ENCODE results near the gene CDK14. TPM values are rescaled to one million over a fixed set of nuclear protein-coding genes. Genes with fewer than 3 reads are reported as not detected.

The CDK14 gene
- total RNA-seq, 1 donor from 2014 or later, result 131 TPM

- H3K4me1 Mint-ChIP-seq (ENCODE audit: unreplicated experiment), result peaks cover 72% of the 10 kb centered on the region
- H3K9me3 Mint-ChIP-seq (ENCODE audit: unreplicated experiment), result peaks cover 4% of the 10 kb centered on the region
- H3K27me3 Mint-ChIP-seq (ENCODE audit: unreplicated experiment), result no peaks in the 10 kb centered on the region
- no peak for DNase-seq (ENCODE audit: extremely low spot score, unreplicated experiment)
- H3K4me3 Mint-ChIP-seq (ENCODE audit: unreplicated experiment), result no peak overlapping the region
- TF ChIP-seq CTCF (IDR thresholded peaks at IDR 0.05), result peak; percentile 26
- no peaks in the 10 kb centered on the region for H3K36me3 Mint-ChIP-seq (ENCODE audit: unreplicated experiment)
- H3K27ac Mint-ChIP-seq (ENCODE audit: unreplicated experiment), result no peak overlapping the region
These were observed 94.2 kb downstream of the CDK14 start for GRCh38 chr7:90690159-90690858.

- Mint-ChIP-seq H3K27me3 (ENCODE audit: unreplicated experiment) (no peaks in the 10 kb centered on the region), H3K4me1 (ENCODE audit: unreplicated experiment) (peaks cover 68% of the 10 kb centered on the region), H3K9me3 (ENCODE audit: unreplicated experiment) (no peaks in the 10 kb centered on the region), H3K36me3 (ENCODE audit: unreplicated experiment) (peaks cover 9% of the 10 kb centered on the region), H3K4me3 (ENCODE audit: unreplicated experiment) (peak overlapping the region; percentile 8), H3K27ac (ENCODE audit: unreplicated experiment) (peak overlapping the region; percentile 29)
- DNase-seq (ENCODE audit: extremely low spot score, unreplicated experiment), result no peak
- no peak for TF ChIP-seq CTCF (IDR thresholded peaks at IDR 0.05)
These were observed 96.3 kb downstream of the CDK14 start for GRCh38 chr7:90692396-90692795.

- DNase-seq (ENCODE audit: extremely low spot score, unreplicated experiment), result no peak
- H3K36me3 Mint-ChIP-seq (ENCODE audit: unreplicated experiment), result peaks cover 9% of the 10 kb centered on the region
- peak overlapping the region; percentile 15 for H3K4me3 Mint-ChIP-seq (ENCODE audit: unreplicated experiment)
- no peaks in the 10 kb centered on the region for H3K27me3 Mint-ChIP-seq (ENCODE audit: unreplicated experiment)
- H3K9me3 Mint-ChIP-seq (ENCODE audit: unreplicated experiment), result no peaks in the 10 kb centered on the region
- no peak for TF ChIP-seq CTCF (IDR thresholded peaks at IDR 0.05)
- peak overlapping the region; percentile 29 for H3K27ac Mint-ChIP-seq (ENCODE audit: unreplicated experiment)
- peaks cover 63% of the 10 kb centered on the region for H3K4me1 Mint-ChIP-seq (ENCODE audit: unreplicated experiment)
These were observed 96.8 kb downstream of the CDK14 start for GRCh38 chr7:90692947-90693346.

- Mint-ChIP-seq H3K27ac (ENCODE audit: unreplicated experiment) (peak overlapping the region; percentile 29), H3K4me3 (ENCODE audit: unreplicated experiment) (peak overlapping the region; percentile 16), H3K36me3 (ENCODE audit: unreplicated experiment) (peaks cover 12% of the 10 kb centered on the region), H3K27me3 (ENCODE audit: unreplicated experiment) (no peaks in the 10 kb centered on the region), H3K9me3 (ENCODE audit: unreplicated experiment) (no peaks in the 10 kb centered on the region), H3K4me1 (ENCODE audit: unreplicated experiment) (peaks cover 60% of the 10 kb centered on the region)
- no peak for DNase-seq (ENCODE audit: extremely low spot score, unreplicated experiment)
- no peak for TF ChIP-seq CTCF (IDR thresholded peaks at IDR 0.05)
These were observed 97.8 kb downstream of the CDK14 start for GRCh38 chr7:90693939-90694338.

GRCh38 chr7:90698616-90699015 lies 102.5 kb downstream of the CDK14 start:
- Mint-ChIP-seq H3K9me3 (ENCODE audit: unreplicated experiment) (no peaks in the 10 kb centered on the region), H3K27me3 (ENCODE audit: unreplicated experiment) (no peaks in the 10 kb centered on the region), H3K4me3 (ENCODE audit: unreplicated experiment) (no peak overlapping the region), H3K4me1 (ENCODE audit: unreplicated experiment) (peaks cover 58% of the 10 kb centered on the region), H3K36me3 (ENCODE audit: unreplicated experiment) (peaks cover 16% of the 10 kb centered on the region), H3K27ac (ENCODE audit: unreplicated experiment) (peak overlapping the region; percentile 15)
- no peak for DNase-seq (ENCODE audit: extremely low spot score, unreplicated experiment)
- no peak for TF ChIP-seq CTCF (IDR thresholded peaks at IDR 0.05)

All from osteocyte (in vitro differentiated cells).